Measurements from ENCODE around the gene ATP6V0E1.

GRCh38 chr5:172959824-172960799 is 23.5 kb upstream of the ATP6V0E1 start:
- TF ChIP-seq EZH2 (IDR thresholded peaks at IDR 0.05) (no peak), POLR2A (IDR thresholded peaks at IDR 0.05; ENCODE audit: borderline replicate concordance, extremely low read depth, insufficient read depth, insufficient read length) (no peak)

Data from HCT116 (cell line).